ENCODE results near the gene PDE2A. TPM values are rescaled to one million over a fixed set of nuclear protein-coding genes. Genes with fewer than 3 reads are reported as not detected.

The PDE2A gene
- total RNA-seq, 4 donors from 2014 or later = 13.8 to 185 (median 94.2) TPM

DNA sequence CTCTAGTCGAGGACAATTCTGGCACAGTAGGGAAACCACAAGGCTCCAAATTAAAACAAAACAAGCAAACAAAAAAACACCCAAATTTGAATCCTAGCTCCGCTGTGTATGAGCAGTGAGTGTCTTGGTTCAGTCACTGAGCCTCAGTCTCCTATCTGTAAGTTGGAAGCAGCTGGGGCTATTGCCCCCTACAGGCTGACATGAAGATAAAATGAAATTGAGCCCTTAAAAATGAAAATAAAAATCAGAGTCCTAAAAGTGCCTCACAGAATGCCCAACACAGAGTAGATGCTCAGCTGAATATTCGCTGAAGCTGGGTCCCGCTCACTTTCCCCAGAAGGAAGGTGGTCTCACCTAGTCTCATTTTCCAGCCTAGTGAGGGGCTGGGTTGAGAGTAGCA, 65.2 kb downstream of the PDE2A start:
- DNase-seq = no peak
- no peak overlapping the region for H3K27ac ChIP-seq
- no peak for TF ChIP-seq POLR2A (IDR thresholded peaks at IDR 0.05)
- TF ChIP-seq, protein P1, sequence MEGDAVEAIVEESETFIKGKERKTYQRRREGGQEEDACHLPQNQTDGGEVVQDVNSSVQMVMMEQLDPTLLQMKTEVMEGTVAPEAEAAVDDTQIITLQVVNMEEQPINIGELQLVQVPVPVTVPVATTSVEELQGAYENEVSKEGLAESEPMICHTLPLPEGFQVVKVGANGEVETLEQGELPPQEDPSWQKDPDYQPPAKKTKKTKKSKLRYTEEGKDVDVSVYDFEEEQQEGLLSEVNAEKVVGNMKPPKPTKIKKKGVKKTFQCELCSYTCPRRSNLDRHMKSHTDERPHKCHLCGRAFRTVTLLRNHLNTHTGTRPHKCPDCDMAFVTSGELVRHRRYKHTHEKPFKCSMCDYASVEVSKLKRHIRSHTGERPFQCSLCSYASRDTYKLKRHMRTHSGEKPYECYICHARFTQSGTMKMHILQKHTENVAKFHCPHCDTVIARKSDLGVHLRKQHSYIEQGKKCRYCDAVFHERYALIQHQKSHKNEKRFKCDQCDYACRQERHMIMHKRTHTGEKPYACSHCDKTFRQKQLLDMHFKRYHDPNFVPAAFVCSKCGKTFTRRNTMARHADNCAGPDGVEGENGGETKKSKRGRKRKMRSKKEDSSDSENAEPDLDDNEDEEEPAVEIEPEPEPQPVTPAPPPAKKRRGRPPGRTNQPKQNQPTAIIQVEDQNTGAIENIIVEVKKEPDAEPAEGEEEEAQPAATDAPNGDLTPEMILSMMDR (IDR thresholded peaks at IDR 0.05) = no peak
- H3K27me3 ChIP-seq = no peaks in the 10 kb centered on the region
- no peaks in the 10 kb centered on the region for H3K36me3 ChIP-seq
- peaks cover 0 to 6% of the 10 kb centered on the region in 2 donors for H3K4me1 ChIP-seq
- H3K4me3 ChIP-seq = no peak overlapping the region
- no peaks in the 10 kb centered on the region for H3K9me3 ChIP-seq
- intact Hi-C loops (cut with DNase I; ENCODE audit: low total_unique reads) = no loop called here

DNA sequence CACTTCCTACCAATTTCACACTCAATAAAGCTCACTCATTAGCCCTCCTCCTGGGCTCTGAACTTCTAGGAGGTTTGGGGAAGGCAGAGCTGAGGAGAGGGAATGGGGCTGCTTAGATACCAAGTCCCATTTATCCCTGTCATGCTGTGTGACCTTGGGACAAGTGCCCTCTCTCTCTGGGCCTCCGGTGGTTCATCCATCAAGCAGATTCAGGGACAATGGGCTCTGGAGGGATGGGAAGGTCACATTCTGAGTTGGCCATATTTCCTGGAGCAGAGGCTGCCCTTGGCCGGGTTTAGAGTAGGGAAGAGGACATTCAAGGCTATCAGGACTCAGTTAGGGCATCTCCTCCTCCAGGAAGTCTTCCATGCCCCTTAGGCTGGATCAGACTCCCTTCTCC, 66.7 kb downstream of the PDE2A start:
- Histone ChIP-seq H3K9me3 (no peaks in the 10 kb centered on the region), H3K4me3 (no peak overlapping the region), H3K36me3 (no peaks in the 10 kb centered on the region), H3K27ac (peak overlapping the region in 1 of 2 donors; percentile 41), H3K4me1 (peaks cover 0 to 6% of the 10 kb centered on the region in 2 donors), H3K27me3 (no peaks in the 10 kb centered on the region)
- intact Hi-C loops (cut with DNase I; ENCODE audit: low total_unique reads) = no loop called here
- no peak for TF ChIP-seq POLR2A (IDR thresholded peaks at IDR 0.05)
- TF ChIP-seq, protein P1 (IDR thresholded peaks at IDR 0.05) = no peak
- no peak for DNase-seq

DNA sequence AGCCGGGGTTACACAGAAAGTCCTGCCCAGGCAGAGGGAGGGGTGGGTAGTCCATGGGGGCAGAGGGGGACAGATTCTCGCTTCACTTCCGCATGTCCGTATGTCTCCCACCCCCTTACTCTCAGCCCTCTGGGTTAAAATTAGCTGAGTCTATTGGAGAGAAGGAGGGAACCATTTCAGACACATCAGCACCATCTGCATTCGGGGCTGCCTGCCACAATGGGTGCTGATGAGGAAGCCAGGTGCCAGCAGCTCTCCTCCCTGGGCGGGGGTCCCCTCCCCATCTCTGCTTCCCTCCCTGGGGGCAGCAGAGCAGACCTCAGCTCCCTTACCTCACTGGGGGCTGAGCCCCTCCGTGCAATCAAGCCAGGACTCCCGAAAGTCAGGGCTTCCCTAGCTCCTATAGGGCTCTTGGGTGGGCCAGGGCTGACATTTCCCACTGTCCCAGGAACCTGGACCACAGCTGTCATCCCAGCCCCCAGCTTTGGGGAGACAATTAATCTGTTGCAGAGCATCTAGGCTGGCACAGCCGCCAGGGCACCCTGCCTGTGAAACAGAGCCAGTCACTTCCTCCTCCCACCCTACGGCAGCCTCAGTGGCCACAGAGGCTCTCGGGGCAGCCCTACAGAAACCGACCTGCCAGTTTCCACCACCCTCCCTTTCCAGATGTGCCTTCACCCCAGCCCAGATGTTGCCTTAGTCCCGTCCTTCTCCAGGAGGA, 67.3 kb downstream of the PDE2A start:
- Histone ChIP-seq H3K4me1 (peaks cover 0 to 6% of the 10 kb centered on the region in 2 donors), H3K27ac (peak overlapping the region; percentile 16 to 41), H3K36me3 (no peaks in the 10 kb centered on the region), H3K9me3 (no peaks in the 10 kb centered on the region), H3K4me3 (no peak overlapping the region), H3K27me3 (no peaks in the 10 kb centered on the region)
- intact Hi-C loops (cut with DNase I; ENCODE audit: low total_unique reads) = no loop called here
- no peak for DNase-seq
- TF ChIP-seq, protein P1 (IDR thresholded peaks at IDR 0.05) = no peak
- no peak for TF ChIP-seq POLR2A (IDR thresholded peaks at IDR 0.05)

DNA sequence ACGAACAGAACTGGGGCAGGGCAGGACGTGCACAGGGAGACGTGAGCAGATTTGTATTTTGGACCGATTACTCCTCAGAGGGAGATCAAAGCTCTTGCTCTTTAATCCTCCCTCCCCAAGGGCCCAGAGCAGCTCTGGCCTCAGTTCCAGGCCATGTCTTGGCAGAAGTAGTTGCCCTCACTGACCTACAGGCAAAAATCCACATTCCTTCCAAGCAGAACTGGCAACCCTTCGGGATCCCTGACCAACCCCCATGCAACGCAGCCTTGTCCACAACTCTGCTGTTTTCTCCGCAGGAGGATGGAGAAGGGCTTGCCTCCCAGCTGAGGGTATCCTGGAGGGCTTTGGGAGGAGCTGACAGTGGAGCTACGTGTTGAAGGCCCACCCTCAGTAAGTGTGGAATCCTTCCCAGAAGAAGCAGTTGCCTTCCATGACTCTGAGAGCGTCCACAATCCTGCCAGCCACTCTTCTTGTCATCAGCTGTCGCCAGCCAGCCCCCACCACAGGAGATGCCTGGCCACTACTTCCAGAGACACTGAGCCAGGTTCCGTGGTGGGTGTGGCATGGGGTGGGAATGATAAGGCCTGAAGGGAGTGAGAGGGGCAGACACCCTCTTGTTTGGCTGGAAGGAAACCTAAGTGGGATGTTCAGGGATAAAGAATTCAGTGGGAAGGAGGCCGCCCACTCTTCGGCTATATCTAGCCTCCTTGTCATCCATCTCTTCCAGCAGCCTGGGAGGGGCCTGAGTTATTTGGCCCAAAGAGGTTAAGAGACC, 68.1 kb downstream of the PDE2A start:
- Histone ChIP-seq H3K27ac (peak overlapping the region; percentile 16 to 41), H3K9me3 (no peaks in the 10 kb centered on the region)

More for the DNA sequence above, 68.1 kb downstream of the PDE2A start:
- DNase-seq = peak in 1 of 2 donors; percentile 54
- no peaks in the 10 kb centered on the region for H3K27me3 ChIP-seq
- intact Hi-C loops (cut with DNase I; ENCODE audit: low total_unique reads) = no loop called here
- H3K36me3 ChIP-seq = no peaks in the 10 kb centered on the region
- H3K4me3 ChIP-seq = no peak overlapping the region
- H3K4me1 ChIP-seq = peaks cover 0 to 6% of the 10 kb centered on the region in 2 donors
- TF ChIP-seq, protein P1 (IDR thresholded peaks at IDR 0.05) = no peak
- no peak for TF ChIP-seq POLR2A (IDR thresholded peaks at IDR 0.05)

Data from uterus (tissue), 4 donors.